CD4-positive, CD25-positive, alpha-beta regulatory T cell (primary cell): ENCODE results near the gene TRPV2. TPM values are rescaled to one million over a fixed set of nuclear protein-coding genes. Genes with fewer than 3 reads are reported as not detected.
"Not testable (repeated sequence)": the region's sequence is repeated elsewhere in the genome, so short reads cannot be mapped to it uniquely, and the experiment has no call there.

Experiments used
- ATAC-seq, 2 donors: fragments of 150-1000 bp; cut with Tn5 transposase; one replicate each; pipeline ENCODE4 v1.10.0; 2021; ENCODE audit warnings: low read depth in 2 of 2, moderate number of reproducible peaks in 2 of 2, moderate library complexity in 1 of 2
- DNase-seq, 3 donors: peaks; one replicate each; pipeline versions ENCODE4 v3.0.0 to v3.0.0-alpha.2; 2012 to 2022; ENCODE audit warnings: mixed read lengths in 1 of 3
- H3K27ac ChIP-seq: one replicate; pipeline ENCODE4 v1.7.0; 2013; ENCODE audit warnings: mild to moderate bottlenecking, low read length; ENCODE audit not compliant: insufficient read depth, poor library complexity, severe bottlenecking
- H3K27me3 ChIP-seq: one replicate; pipeline ENCODE4 v1.7.0; 2013; ENCODE audit warnings: low read length; ENCODE audit not compliant: control insufficient read depth, insufficient read depth
- H3K36me3 ChIP-seq: one replicate; pipeline ENCODE4 v1.7.0; 2013; ENCODE audit warnings: mild to moderate bottlenecking, low read length, moderate library complexity; ENCODE audit not compliant: control insufficient read depth, insufficient read depth
- H3K4me1 ChIP-seq: 2 replicates; pipeline ENCODE4 v1.7.0; 2013; ENCODE audit warnings: mild to moderate bottlenecking, low read length; ENCODE audit not compliant: insufficient read depth, control insufficient read depth, poor library complexity, severe bottlenecking
- H3K4me3 ChIP-seq: one replicate; pipeline ENCODE4 v1.7.0; 2013; ENCODE audit warnings: low read depth, mild to moderate bottlenecking, low read length, moderate library complexity
- H3K9me3 ChIP-seq, 2 experiments: 1 replicate in 1 of 2; 2 replicates in 1 of 2; pipeline ENCODE4 v1.7.0; 2013; ENCODE audit warnings: low read length in 2 of 2, mild to moderate bottlenecking in 1 of 2, moderate library complexity in 1 of 2; ENCODE audit not compliant: control insufficient read depth in 2 of 2
- H3K27ac Mint-ChIP-seq, 3 donors: one replicate each; pipeline ENCODE4 v1.8.0; 2020 to 2022; ENCODE audit warnings: mild to moderate bottlenecking in 3 of 3, mixed read lengths in 3 of 3, moderate library complexity in 2 of 3
- H3K27me3 Mint-ChIP-seq: one replicate; pipeline ENCODE4 v1.8.0; 2022; ENCODE audit warnings: mild to moderate bottlenecking, mixed read lengths
- H3K36me3 Mint-ChIP-seq: one replicate; pipeline ENCODE4 v1.8.0; 2020; ENCODE audit warnings: mixed read lengths
- H3K4me1 Mint-ChIP-seq, 4 donors: one replicate each; pipeline ENCODE4 v1.8.0; 2020 to 2022; ENCODE audit warnings: mixed read lengths in 4 of 4, mild to moderate bottlenecking in 1 of 4
- H3K4me3 Mint-ChIP-seq, 4 donors: one replicate each; pipeline ENCODE4 v1.8.0; 2020 to 2022; ENCODE audit warnings: mild to moderate bottlenecking in 4 of 4, mixed read lengths in 4 of 4, moderate library complexity in 3 of 4
- H3K9me3 Mint-ChIP-seq, 7 donors: one replicate each; pipeline ENCODE4 v1.8.0; 2020 to 2022; ENCODE audit warnings: mixed read lengths in 7 of 7, mild to moderate bottlenecking in 3 of 7, moderate library complexity in 2 of 7
- polyA plus RNA-seq, 4 donors: library from polyadenylated mRNA; unstranded; fragments of 300-500 nt; fragmentation: Illumina TruSeq; gene quantifications; one replicate each; pipeline ENCODE4 v1.2.3, GENCODE V29; 2021
- total RNA-seq: library from RNA; stranded (reverse); gene quantifications from one replicate; pipeline ENCODE4 v1.2.3, GENCODE V29; 2022

The TRPV2 gene
- total and polyA plus RNA-seq, 5 donors from 2014 or later: 99.4 to 142 (median 125) TPM

DNA sequence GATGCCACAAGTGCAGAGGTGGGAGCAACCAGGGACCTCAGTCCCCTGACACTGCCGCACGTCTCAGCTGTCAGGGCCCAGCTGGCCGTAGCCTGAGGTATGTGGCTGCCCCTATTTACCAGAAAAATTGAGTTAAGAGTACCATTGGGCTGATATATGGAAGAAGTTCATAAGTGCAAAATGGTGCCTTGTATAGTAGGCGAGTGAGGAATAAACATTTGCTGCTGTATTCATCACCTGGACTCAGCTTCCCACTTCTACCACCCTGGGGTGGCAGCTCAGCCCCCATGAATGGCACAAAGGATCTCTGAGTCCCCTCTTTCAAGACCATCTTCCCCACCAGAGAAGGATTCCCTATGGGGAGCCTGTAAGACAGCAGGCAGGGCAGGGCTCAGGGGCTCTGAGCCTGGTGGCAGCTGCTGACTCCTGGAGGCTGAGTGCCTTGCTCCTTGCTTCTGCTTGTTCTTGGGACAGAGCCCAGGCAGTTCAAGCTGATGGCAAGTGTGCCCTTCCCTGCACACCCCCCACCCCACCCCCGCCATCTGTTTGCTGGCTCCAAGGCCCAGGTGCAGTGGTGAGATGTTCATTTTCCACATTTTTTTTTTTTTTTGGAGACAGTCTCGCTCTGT is 29.0 kb downstream of the TRPV2 start:
- Mint-ChIP-seq H3K27me3 (no peaks in the 10 kb centered on the region), H3K9me3 (no peaks in the 10 kb centered on the region), H3K4me1 (peaks cover 0 to 46% (median 34%) of the 10 kb centered on the region in 4 donors), H3K36me3 (peaks cover 29% of the 10 kb centered on the region), H3K27ac (peak overlapping the region in 1 of 3 donors; percentile 18), H3K4me3 (peak overlapping the region in 1 of 4 donors; percentile 72)
- Histone ChIP-seq H3K4me1 (peaks cover 28% of the 10 kb centered on the region), H3K36me3 (peaks cover 56% of the 10 kb centered on the region), H3K4me3 (no peak overlapping the region), H3K9me3 (no peaks in the 10 kb centered on the region), H3K27ac (no peak overlapping the region), H3K27me3 (no peaks in the 10 kb centered on the region)
- DNase-seq (no peak), ATAC-seq (no peak)

DNA sequence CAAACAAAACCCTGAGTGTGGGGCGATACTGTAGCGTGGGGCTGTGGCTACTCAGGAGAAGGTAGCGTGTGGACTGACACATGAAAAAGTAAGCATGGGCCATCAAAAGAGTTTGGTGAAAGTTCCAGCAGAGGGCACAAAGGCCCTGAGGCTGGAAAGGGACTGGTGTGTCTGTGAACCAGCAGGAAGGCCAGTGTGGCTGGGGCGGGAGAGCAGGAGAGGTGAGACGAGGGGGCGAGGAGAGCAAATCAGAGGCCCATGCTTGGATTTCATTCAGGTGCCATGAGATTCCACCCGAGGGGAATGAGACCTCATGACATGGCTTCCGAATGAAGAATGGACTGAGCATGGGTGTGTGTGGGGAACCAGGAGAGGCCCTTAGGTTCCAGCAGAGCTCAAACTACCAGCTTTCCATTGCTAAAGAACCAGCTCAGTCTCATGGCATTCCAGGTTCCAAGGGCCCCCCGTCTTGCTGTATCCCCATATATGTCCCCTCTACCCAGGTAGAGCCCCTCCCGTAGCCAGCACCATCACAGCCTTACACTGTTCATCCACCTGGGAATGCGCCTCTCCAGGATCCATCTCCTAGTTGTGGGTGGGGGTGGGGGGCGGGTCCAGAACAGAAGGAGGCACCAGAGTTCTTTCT is 31.1 kb downstream of the TRPV2 start:
- ATAC-seq: no peak
- Mint-ChIP-seq H3K4me3 (peak overlapping the region in 1 of 4 donors; percentile 68), H3K27me3 (no peaks in the 10 kb centered on the region), H3K4me1 (peaks cover 0 to 30% (median 19%) of the 10 kb centered on the region in 4 donors), H3K27ac (peak overlapping the region in 1 of 3 donors; percentile 51), H3K9me3 (no peaks in the 10 kb centered on the region), H3K36me3 (peaks cover 30% of the 10 kb centered on the region)
- Histone ChIP-seq H3K4me1 (peaks cover 9% of the 10 kb centered on the region), H3K27me3 (no peaks in the 10 kb centered on the region), H3K9me3 (no peaks in the 10 kb centered on the region), H3K4me3 (no peak overlapping the region), H3K27ac (no peak overlapping the region), H3K36me3 (peaks cover 49% of the 10 kb centered on the region)
- DNase-seq: no peak

DNA sequence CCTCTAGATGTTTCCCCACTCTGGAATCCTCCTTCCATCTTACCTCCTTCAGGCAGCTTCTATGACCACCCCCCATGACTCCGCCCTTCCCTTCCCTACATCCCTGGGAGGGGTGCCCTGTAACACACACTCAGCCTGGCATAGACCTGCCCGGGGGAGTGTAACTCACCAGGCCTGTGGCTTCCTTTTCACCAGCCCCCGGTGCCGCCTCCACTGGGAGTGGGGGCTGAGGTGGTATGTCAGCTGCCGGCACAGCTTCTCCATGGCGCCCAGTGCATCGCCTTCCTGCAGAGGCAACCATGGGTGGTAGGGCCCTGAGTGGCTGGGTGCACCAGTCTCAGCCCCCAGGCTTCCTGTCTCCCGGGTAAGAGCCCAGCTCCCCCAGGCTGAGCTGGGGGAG is 32.3 kb downstream of the TRPV2 start:
- DNase-seq: no peak
- no peaks in the 10 kb centered on the region for H3K27me3 ChIP-seq
- Mint-ChIP-seq H3K4me1 (peaks cover 0 to 18% (median 10%) of the 10 kb centered on the region in 4 donors), H3K9me3 (no peaks in the 10 kb centered on the region), H3K27me3 (no peaks in the 10 kb centered on the region), H3K4me3 (no peak overlapping the region), H3K27ac (peak overlapping the region in 2 of 3 donors; percentile 38 to 51), H3K36me3 (peaks cover 19% of the 10 kb centered on the region)
- H3K4me3 ChIP-seq: no peak overlapping the region
- no peak for ATAC-seq
- H3K36me3 ChIP-seq: peaks cover 36% of the 10 kb centered on the region
- H3K4me1 ChIP-seq: no peaks in the 10 kb centered on the region
- no peak overlapping the region for H3K27ac ChIP-seq
- no peaks in the 10 kb centered on the region for H3K9me3 ChIP-seq

DNA sequence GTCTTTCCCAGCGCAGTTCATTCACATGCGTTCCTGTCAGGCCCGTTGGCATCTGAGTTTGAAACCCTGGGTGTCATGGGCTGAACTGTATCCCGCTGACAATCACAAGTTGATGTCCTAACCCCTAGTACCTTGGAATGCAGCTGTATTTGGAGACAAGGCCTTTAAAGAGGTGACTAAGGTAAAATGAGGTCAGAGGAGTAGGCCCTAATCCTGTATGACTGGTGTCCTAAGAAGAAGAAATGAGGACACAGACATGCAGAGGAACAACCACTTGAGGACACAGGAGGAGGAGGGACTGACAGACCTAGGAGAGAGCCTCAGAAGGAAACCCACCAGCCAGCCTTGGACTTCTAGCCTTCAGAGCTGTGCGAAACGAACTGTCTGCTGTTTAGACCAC is 33.1 kb downstream of the TRPV2 start:
- no peaks in the 10 kb centered on the region for H3K9me3 ChIP-seq
- H3K36me3 ChIP-seq: peaks cover 29% of the 10 kb centered on the region
- H3K27me3 ChIP-seq: no peaks in the 10 kb centered on the region
- H3K4me1 Mint-ChIP-seq: peaks cover 0 to 17% (median 8%) of the 10 kb centered on the region in 4 donors
- H3K9me3 Mint-ChIP-seq: no peaks in the 10 kb centered on the region
- H3K27ac Mint-ChIP-seq: peak overlapping the region in 1 of 3 donors; percentile 52
- no peak for DNase-seq
- no peak overlapping the region for H3K4me3 ChIP-seq
- H3K27me3 Mint-ChIP-seq: no peaks in the 10 kb centered on the region
- peaks cover 19% of the 10 kb centered on the region for H3K36me3 Mint-ChIP-seq
- H3K27ac ChIP-seq: no peak overlapping the region
- ATAC-seq: no peak
- no peaks in the 10 kb centered on the region for H3K4me1 ChIP-seq
- H3K4me3 Mint-ChIP-seq: no peak overlapping the region

DNA sequence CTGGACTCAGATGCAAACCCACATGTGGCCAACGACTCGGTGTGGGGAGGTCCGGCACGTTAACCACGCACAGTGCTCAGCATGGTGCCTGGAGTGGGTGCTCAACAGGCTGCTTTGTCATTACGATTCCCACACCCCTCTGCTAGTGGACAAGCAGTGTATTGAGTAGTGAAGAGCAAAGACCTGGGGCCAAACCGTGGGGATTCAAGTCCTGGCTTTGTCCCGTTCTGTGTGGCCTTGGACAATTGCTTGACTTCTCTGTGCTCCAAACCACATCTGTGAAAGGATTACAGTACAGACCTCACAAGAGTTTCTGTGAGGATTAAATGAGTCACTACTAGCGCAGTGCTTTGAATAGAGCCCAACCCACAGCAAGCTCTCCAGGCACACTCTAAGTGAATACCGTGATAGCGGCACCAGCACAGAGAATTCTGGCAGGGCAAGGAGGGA is 33.8 kb downstream of the TRPV2 start:
- H3K27me3 ChIP-seq: no peaks in the 10 kb centered on the region
- no peak overlapping the region for H3K27ac Mint-ChIP-seq

DNA sequence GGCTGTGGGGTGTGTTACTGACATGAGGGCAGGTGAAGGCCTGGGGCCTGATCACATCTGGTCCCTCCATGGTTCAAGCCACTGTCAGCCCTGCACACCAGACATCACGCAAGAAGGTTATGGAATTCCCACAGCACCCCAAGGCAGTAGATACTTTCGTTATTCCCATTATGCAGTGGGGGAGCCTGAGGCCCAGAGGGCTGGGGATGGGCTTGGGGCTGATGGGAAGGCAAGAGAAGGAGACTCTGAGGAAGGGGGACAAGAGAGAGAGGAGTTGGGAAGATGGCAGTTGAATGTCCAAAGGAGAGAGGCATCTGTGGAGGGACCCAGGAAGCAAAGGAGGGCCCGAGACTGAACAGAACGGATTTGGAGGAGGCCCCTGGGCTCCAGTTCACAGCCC is 34.7 kb downstream of the TRPV2 start:
- Mint-ChIP-seq H3K4me3 (no peak overlapping the region), H3K27me3 (no peaks in the 10 kb centered on the region), H3K27ac (peak overlapping the region in 1 of 3 donors; percentile 69), H3K9me3 (no peaks in the 10 kb centered on the region), H3K36me3 (peaks cover 15% of the 10 kb centered on the region), H3K4me1 (peaks cover 0 to 12% (median 6%) of the 10 kb centered on the region in 4 donors)
- Histone ChIP-seq H3K9me3 (no peaks in the 10 kb centered on the region), H3K27me3 (no peaks in the 10 kb centered on the region), H3K36me3 (peaks cover 22% of the 10 kb centered on the region), H3K27ac (no peak overlapping the region), H3K4me3 (no peak overlapping the region), H3K4me1 (no peaks in the 10 kb centered on the region)
- ATAC-seq (no peak), DNase-seq (no peak)

More for the DNA sequence above, 33.8 kb downstream of the TRPV2 start:
- no peak for DNase-seq
- Histone ChIP-seq H3K4me1 (no peaks in the 10 kb centered on the region), H3K27ac (no peak overlapping the region), H3K9me3 (no peaks in the 10 kb centered on the region), H3K36me3 (peaks cover 23% of the 10 kb centered on the region), H3K4me3 (no peak overlapping the region)
- no peak overlapping the region for H3K4me3 Mint-ChIP-seq
- no peaks in the 10 kb centered on the region for H3K27me3 Mint-ChIP-seq
- no peaks in the 10 kb centered on the region for H3K9me3 Mint-ChIP-seq
- peaks cover 18% of the 10 kb centered on the region for H3K36me3 Mint-ChIP-seq
- peaks cover 0 to 16% (median 8%) of the 10 kb centered on the region in 4 donors for H3K4me1 Mint-ChIP-seq
- no peak for ATAC-seq

DNA sequence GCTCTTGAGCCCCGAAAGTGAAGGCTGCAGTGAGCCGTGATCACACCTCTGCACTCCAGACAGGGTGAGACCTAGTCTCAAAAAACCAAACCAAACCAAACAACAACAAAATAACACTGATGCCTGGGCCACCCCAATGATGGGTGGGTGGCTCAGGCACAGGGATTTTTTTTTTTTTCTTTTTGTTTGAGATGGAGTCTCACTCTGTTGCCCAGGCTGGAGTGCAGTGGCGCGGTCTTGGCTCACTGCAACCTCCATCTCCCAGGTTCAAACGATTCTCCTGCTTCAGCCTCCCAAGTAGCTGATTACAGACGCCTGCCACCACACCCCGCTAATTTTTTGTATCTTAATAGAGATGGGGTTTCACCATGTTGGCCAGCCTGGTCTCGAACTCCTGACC is 36.9 kb downstream of the TRPV2 start:
- DNase-seq, H3K9me3 Mint-ChIP-seq, H3K27me3 Mint-ChIP-seq: not testable (repeated sequence)

More for the DNA sequence above, 36.9 kb downstream of the TRPV2 start:
- H3K36me3 ChIP-seq: peaks cover 13% of the 10 kb centered on the region
- H3K4me3 ChIP-seq, H3K27me3 ChIP-seq, H3K4me1 ChIP-seq, H3K27ac ChIP-seq, H3K27ac Mint-ChIP-seq, H3K9me3 ChIP-seq, H3K4me3 Mint-ChIP-seq, ATAC-seq: not testable (repeated sequence)
- Mint-ChIP-seq H3K4me1 (peaks cover 0 to 11% (median 7%) of the 10 kb centered on the region in 4 donors), H3K36me3 (peaks cover 12% of the 10 kb centered on the region)
